Nephron progenitor cell (in vitro differentiated cells): ENCODE data around the gene TMPRSS6.

Experiments
- DNase-seq: peaks from one replicate; pipeline ENCODE4 v3.0.0; 2021
- H3K27ac Mint-ChIP-seq: 2 replicates; pipeline ENCODE4 v1.8.0; 2021; ENCODE audit warnings: mild to moderate bottlenecking, moderate library complexity, mixed read lengths
- H3K27me3 Mint-ChIP-seq: 2 replicates; pipeline ENCODE4 v1.8.0; 2021; ENCODE audit warnings: mild to moderate bottlenecking, low read depth, mixed read lengths; ENCODE audit not compliant: poor library complexity
- H3K36me3 Mint-ChIP-seq: 2 replicates; pipeline ENCODE4 v1.8.0; 2021; ENCODE audit warnings: low read depth, mixed read lengths
- H3K4me1 Mint-ChIP-seq: 2 replicates; pipeline ENCODE4 v1.8.0; 2021; ENCODE audit warnings: mixed read lengths
- H3K4me3 Mint-ChIP-seq: 2 replicates; pipeline ENCODE4 v1.8.0; 2021; ENCODE audit warnings: mild to moderate bottlenecking, moderate library complexity, mixed read lengths
- H3K9me3 Mint-ChIP-seq: 2 replicates; pipeline ENCODE4 v1.8.0; 2021; ENCODE audit warnings: mild to moderate bottlenecking, moderate library complexity, mixed read lengths
- TF ChIP-seq, protein P1 (sequence below): fragments of 200-600 bp; sonication (generic); IDR thresholded peaks from 2 replicates; pipeline ENCODE4 v1.5.0; 2021; ENCODE audit warnings: antibody characterized with exemption

The TMPRSS6 gene

DNA sequence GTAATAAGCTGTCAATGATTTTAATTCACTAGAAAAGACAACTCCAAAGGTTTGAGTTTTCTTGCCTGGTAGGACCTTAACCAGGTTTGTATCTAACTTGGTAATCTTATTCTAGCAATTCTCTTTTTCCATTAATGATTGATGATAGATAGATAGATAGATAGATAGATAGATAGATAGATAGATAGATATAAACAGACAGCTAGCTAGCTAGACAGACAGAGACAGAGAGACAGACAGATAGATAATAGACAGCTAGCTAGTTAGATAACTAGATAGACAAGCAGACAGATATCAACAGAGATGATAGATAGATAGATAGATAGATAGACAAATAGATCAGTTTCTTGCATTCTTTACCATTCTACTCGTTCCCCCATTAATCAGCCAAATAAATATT, 15.3 kb downstream of the TMPRSS6 start:
- DNase-seq, result no peak
- H3K9me3 Mint-ChIP-seq, result no peaks in the 10 kb centered on the region
- no peak overlapping the region for H3K4me3 Mint-ChIP-seq
- H3K4me1 Mint-ChIP-seq, result peaks cover 52% of the 10 kb centered on the region
- no peaks in the 10 kb centered on the region for H3K36me3 Mint-ChIP-seq
- H3K27ac Mint-ChIP-seq, result no peak overlapping the region
- peaks cover 71% of the 10 kb centered on the region for H3K27me3 Mint-ChIP-seq
- TF ChIP-seq, protein P1, sequence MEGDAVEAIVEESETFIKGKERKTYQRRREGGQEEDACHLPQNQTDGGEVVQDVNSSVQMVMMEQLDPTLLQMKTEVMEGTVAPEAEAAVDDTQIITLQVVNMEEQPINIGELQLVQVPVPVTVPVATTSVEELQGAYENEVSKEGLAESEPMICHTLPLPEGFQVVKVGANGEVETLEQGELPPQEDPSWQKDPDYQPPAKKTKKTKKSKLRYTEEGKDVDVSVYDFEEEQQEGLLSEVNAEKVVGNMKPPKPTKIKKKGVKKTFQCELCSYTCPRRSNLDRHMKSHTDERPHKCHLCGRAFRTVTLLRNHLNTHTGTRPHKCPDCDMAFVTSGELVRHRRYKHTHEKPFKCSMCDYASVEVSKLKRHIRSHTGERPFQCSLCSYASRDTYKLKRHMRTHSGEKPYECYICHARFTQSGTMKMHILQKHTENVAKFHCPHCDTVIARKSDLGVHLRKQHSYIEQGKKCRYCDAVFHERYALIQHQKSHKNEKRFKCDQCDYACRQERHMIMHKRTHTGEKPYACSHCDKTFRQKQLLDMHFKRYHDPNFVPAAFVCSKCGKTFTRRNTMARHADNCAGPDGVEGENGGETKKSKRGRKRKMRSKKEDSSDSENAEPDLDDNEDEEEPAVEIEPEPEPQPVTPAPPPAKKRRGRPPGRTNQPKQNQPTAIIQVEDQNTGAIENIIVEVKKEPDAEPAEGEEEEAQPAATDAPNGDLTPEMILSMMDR, result no peak

GRCh38 chr22:37092997-37093396, 16.5 kb downstream of the TMPRSS6 start:
- DNase-seq, result no peak
- TF ChIP-seq, protein P1, result no peak
- Mint-ChIP-seq H3K27me3 (peaks cover 68% of the 10 kb centered on the region), H3K9me3 (no peaks in the 10 kb centered on the region), H3K4me1 (peaks cover 40% of the 10 kb centered on the region), H3K27ac (no peak overlapping the region), H3K4me3 (no peak overlapping the region), H3K36me3 (no peaks in the 10 kb centered on the region)

GRCh38 chr22:37091994-37092393, 17.5 kb downstream of the TMPRSS6 start:
- no peaks in the 10 kb centered on the region for H3K36me3 Mint-ChIP-seq
- H3K27me3 Mint-ChIP-seq, result peaks cover 64% of the 10 kb centered on the region
- no peaks in the 10 kb centered on the region for H3K9me3 Mint-ChIP-seq
- no peak overlapping the region for H3K4me3 Mint-ChIP-seq
- peaks cover 33% of the 10 kb centered on the region for H3K4me1 Mint-ChIP-seq
- TF ChIP-seq, protein P1, result no peak
- no peak for DNase-seq
- no peak overlapping the region for H3K27ac Mint-ChIP-seq

- Mint-ChIP-seq H3K4me3 (no peak overlapping the region), H3K27me3 (peaks cover 55% of the 10 kb centered on the region), H3K36me3 (no peaks in the 10 kb centered on the region), H3K4me1 (peaks cover 24% of the 10 kb centered on the region), H3K27ac (no peak overlapping the region), H3K9me3 (no peaks in the 10 kb centered on the region)
- TF ChIP-seq, protein P1, result no peak
- no peak for DNase-seq
Observed at GRCh38 chr22:37090920-37091695, 18.4 kb downstream of the TMPRSS6 start.

DNA sequence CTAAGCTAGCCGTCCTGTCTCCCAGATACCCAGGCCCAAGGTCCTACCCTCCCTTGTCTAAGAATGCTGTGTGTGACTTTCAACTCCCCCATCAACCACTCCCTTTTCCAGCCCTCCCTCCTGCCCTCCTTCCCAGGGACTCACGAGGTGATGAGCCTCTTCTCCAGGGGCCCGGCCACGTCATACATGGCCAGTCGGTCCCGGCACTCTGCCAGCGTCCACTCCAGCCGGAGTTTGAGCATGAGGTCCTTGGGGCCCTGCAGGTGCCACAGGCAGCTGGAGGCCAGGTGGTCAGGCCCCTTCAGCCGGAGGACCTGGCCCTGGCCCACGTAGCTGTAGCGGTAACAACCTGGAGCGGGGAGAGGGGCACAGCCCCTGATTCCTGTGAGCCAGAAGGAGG, 20.1 kb downstream of the TMPRSS6 start:
- DNase-seq, result no peak
- Mint-ChIP-seq H3K27ac (no peak overlapping the region), H3K4me1 (peaks cover 14% of the 10 kb centered on the region), H3K4me3 (no peak overlapping the region), H3K27me3 (peaks cover 50% of the 10 kb centered on the region), H3K36me3 (no peaks in the 10 kb centered on the region), H3K9me3 (no peaks in the 10 kb centered on the region)
- TF ChIP-seq, protein P1, result no peak
